HepG2 (cell line): ENCODE data around the gene GRK5. TPM values are rescaled to one million over a fixed set of nuclear protein-coding genes. Genes with fewer than 3 reads are reported as not detected.
A peak's percentile ranks its signal among the peaks of the same experiment; 100 is the strongest.

Source experiments
- BCL6 ChIP-seq: IDR thresholded peaks from 2 replicates; pipeline ENCODE4 v1.6.1; 2016; ENCODE audit warnings: missing genetic modification reagents, missing compliant biosample characterization
- CBX5 ChIP-seq: sonication (generic); formaldehyde crosslinking; IDR thresholded peaks from 2 replicates; pipeline ENCODE4 v1.4.0; 2020; ENCODE audit warnings: missing genetic modification reagents, borderline replicate concordance
- FOXA3 ChIP-seq: IDR thresholded peaks from 2 replicates; pipeline ENCODE4 v1.6.1; 2016; ENCODE audit warnings: missing genetic modification reagents, missing compliant biosample characterization
- HIVEP1 ChIP-seq: sonication (generic); formaldehyde crosslinking; IDR thresholded peaks from 2 replicates; pipeline ENCODE4 v1.4.0; 2020; ENCODE audit warnings: mild to moderate bottlenecking, missing genetic modification reagents
- HNRNPUL1 ChIP-seq: fragments of 200-400 bp; formaldehyde crosslinking; IDR thresholded peaks from 2 replicates; pipeline ENCODE4 v1.6.1; 2017; ENCODE audit warnings: low read depth, mild to moderate bottlenecking, low read length, moderate library complexity
- KDM1A ChIP-seq: IDR thresholded peaks from 2 replicates; pipeline ENCODE4 v1.6.1; 2016; ENCODE audit warnings: missing compliant biosample characterization
- KLF16 ChIP-seq, 2 experiments: sonication (generic) in 1 of 2; formaldehyde crosslinking in 1 of 2; IDR thresholded peaks; 2 replicates each; pipeline versions ENCODE4 v1.6.1 to v1.8.0; 2016 to 2023; ENCODE audit warnings: missing genetic modification reagents in 2 of 2, missing compliant biosample characterization in 1 of 2
- NR2F1 ChIP-seq, 2 experiments: fragments of 450-650 bp in 1 of 2; formaldehyde crosslinking in 1 of 2; IDR thresholded peaks; 2 replicates each; pipeline versions ENCODE4 v1.5.0 to v1.6.1; 2016 to 2020; ENCODE audit warnings: mild to moderate bottlenecking in 1 of 2, missing compliant biosample characterization in 1 of 2, missing genetic modification reagents in 1 of 2, moderate library complexity in 1 of 2
- RCOR2 ChIP-seq: IDR thresholded peaks from 2 replicates; pipeline ENCODE4 v1.6.1; 2016; ENCODE audit warnings: missing biosample characterization, missing genetic modification reagents
- SOX5 ChIP-seq: IDR thresholded peaks from 2 replicates; pipeline ENCODE4 v1.6.1; 2016; ENCODE audit warnings: borderline replicate concordance
- THRA ChIP-seq: sonication (generic); formaldehyde crosslinking; IDR thresholded peaks from 2 replicates; pipeline ENCODE4 v1.4.0; 2020; ENCODE audit warnings: missing genetic modification reagents, borderline replicate concordance
- ZBTB3 ChIP-seq: sonication (generic); formaldehyde crosslinking; IDR thresholded peaks from 2 replicates; pipeline ENCODE4 v1.4.0; 2020; ENCODE audit warnings: low read depth, mild to moderate bottlenecking, moderate library complexity, missing genetic modification reagents, borderline replicate concordance
- ZMYM4 ChIP-seq: sonication (generic); formaldehyde crosslinking; IDR thresholded peaks from 2 replicates; pipeline ENCODE4 v1.8.1; 2023; ENCODE audit warnings: mild to moderate bottlenecking, missing genetic modification reagents
- ZNF101 ChIP-seq: sonication (generic); formaldehyde crosslinking; IDR thresholded peaks from 2 replicates; pipeline ENCODE4 v1.4.0; 2020; ENCODE audit warnings: mild to moderate bottlenecking, low read depth, missing genetic modification reagents, borderline replicate concordance
- ZNF333 ChIP-seq: sonication (generic); formaldehyde crosslinking; IDR thresholded peaks from 2 replicates; pipeline ENCODE4 v1.4.0; 2020; ENCODE audit warnings: mild to moderate bottlenecking, missing genetic modification reagents, borderline replicate concordance
- ZNF431 ChIP-seq: sonication (generic); formaldehyde crosslinking; IDR thresholded peaks from 2 replicates; pipeline ENCODE4 v1.9.0; 2022; ENCODE audit warnings: missing genetic modification reagents, low read depth, mild to moderate bottlenecking, borderline replicate concordance
- ZNF510 ChIP-seq: sonication (generic); formaldehyde crosslinking; IDR thresholded peaks from 2 replicates; pipeline ENCODE4 v1.4.0; 2020; ENCODE audit warnings: low read depth, mild to moderate bottlenecking, missing genetic modification reagents
- ZNF670 ChIP-seq: sonication (generic); formaldehyde crosslinking; IDR thresholded peaks from 2 replicates; pipeline ENCODE4 v1.8.0; 2022; ENCODE audit warnings: mild to moderate bottlenecking, missing genetic modification reagents, borderline replicate concordance
- ZNF83 ChIP-seq: sonication (generic); formaldehyde crosslinking; IDR thresholded peaks from 2 replicates; pipeline ENCODE4 v1.4.0; 2020; ENCODE audit warnings: missing genetic modification reagents, mild to moderate bottlenecking, borderline replicate concordance
- ZSCAN31 ChIP-seq: sonication (generic); formaldehyde crosslinking; IDR thresholded peaks from 2 replicates; pipeline ENCODE4 v1.5.0; 2020; ENCODE audit warnings: low read depth, mild to moderate bottlenecking, missing genetic modification reagents
- polyA plus RNA-seq, 8 experiments: library from polyadenylated mRNA; depleted of rRNA in 3 of 8; stranded (reverse) in 7 of 8; unstranded in 1 of 8; fragments of >200 nt; fragmentation: Illumina TruSeq in 4 of 8; extraction: Trizol in 4 of 8; gene quantifications; 2 replicates each; pipeline versions ENCODE4 v1.2.1 to v1.2.3, GENCODE V29; 2011 to 2016; ENCODE audit warnings: low read depth in 4 of 8, missing spikeins in 1 of 8, mixed read lengths in 1 of 8; ENCODE audit not compliant: insufficient read depth in 1 of 8
- total RNA-seq, 5 experiments: library from RNA; depleted of rRNA; stranded (reverse); fragments of >200 nt; fragmentation: Illumina TruSeq; extraction: Trizol; gene quantifications; 2 replicates each; pipeline ENCODE4 v1.2.3, GENCODE V29; 2016; ENCODE audit warnings: low read depth in 1 of 5
- TF ChIP-seq, protein P1 (sequence below): sonication (generic); formaldehyde crosslinking; IDR thresholded peaks from 2 replicates; pipeline ENCODE4 v1.5.0; 2020; ENCODE audit warnings: missing genetic modification reagents
- TF ChIP-seq, protein P2 (sequence below): IDR thresholded peaks from 2 replicates; pipeline ENCODE4 v1.6.1; 2018; ENCODE audit warnings: missing genetic modification reagents, mild to moderate bottlenecking, missing compliant biosample characterization
- TF ChIP-seq, protein P3 (sequence below): sonication (generic); formaldehyde crosslinking; IDR thresholded peaks from 2 replicates; pipeline ENCODE4 v1.8.1; 2023; ENCODE audit warnings: mild to moderate bottlenecking, moderate library complexity, missing genetic modification reagents
- TF ChIP-seq, protein P4 (sequence below): sonication (generic); formaldehyde crosslinking; IDR thresholded peaks from 2 replicates; pipeline ENCODE4 v1.4.0; 2020; ENCODE audit warnings: missing genetic modification reagents

GRK5 gene
- total and polyA plus RNA-seq, 2 of the 13 experiments (the other 11 are each of a cell fraction or from before 2014, with no cell fraction given): 10.4 to 12.6 TPM

DNA sequence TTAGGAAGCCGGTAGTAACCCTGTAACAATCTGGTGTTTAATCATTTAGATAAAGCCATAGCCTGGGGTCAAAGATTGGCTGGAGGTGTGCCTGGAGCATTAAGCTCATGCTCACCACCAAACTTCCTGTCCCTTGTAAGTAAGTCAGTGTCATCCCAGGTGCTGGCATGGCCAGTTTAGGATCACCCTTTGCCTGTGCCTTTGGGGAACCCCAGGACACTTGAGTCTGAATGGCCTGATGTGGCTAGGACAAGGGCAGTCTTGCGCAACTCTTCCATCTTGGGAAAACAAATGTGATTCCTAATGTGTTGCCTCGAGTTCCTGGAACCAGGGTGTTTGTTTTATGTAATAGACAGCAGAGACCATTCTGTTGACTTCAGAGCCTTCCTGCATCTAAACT is 154.8 kb downstream of the GRK5 start (continued):
- TF ChIP-seq, protein P1, sequence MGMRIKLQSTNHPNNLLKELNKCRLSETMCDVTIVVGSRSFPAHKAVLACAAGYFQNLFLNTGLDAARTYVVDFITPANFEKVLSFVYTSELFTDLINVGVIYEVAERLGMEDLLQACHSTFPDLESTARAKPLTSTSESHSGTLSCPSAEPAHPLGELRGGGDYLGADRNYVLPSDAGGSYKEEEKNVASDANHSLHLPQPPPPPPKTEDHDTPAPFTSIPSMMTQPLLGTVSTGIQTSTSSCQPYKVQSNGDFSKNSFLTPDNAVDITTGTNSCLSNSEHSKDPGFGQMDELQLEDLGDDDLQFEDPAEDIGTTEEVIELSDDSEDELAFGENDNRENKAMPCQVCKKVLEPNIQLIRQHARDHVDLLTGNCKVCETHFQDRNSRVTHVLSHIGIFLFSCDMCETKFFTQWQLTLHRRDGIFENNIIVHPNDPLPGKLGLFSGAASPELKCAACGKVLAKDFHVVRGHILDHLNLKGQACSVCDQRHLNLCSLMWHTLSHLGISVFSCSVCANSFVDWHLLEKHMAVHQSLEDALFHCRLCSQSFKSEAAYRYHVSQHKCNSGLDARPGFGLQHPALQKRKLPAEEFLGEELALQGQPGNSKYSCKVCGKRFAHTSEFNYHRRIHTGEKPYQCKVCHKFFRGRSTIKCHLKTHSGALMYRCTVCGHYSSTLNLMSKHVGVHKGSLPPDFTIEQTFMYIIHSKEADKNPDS (CRISPR knock-in tag): no peak
- TF ChIP-seq ZNF101 (CRISPR knock-in tag) (no peak), HNRNPUL1 (no peak), KLF16 (CRISPR knock-in tag; IDR thresholded peaks at IDR 0.05) (peak in 1 of 2 experiments; percentile 67; a peak in 1 of 4 replicates), ZSCAN31 (no peak), CBX5 (CRISPR knock-in tag) (peak; percentile 76; the same call in 1 of the 2 replicates), ZNF333 (no peak), KDM1A (CRISPR knock-in tag) (0 out of 2 replicates have a peak, but pooled peaks have one; percentile 44), FOXA3 (CRISPR knock-in tag) (peak; percentile 66), ZNF670 (no peak), HIVEP1 (CRISPR knock-in tag) (no peak), ZNF83 (CRISPR knock-in tag) (no peak), BCL6 (CRISPR knock-in tag) (peak; percentile 79), THRA (peak; percentile 76; the same call in 1 of the 2 replicates), ZBTB3 (CRISPR knock-in tag) (no peak), ZMYM4 (CRISPR knock-in tag) (0 out of 2 replicates have a peak, but pooled peaks have one; percentile 40), RCOR2 (CRISPR knock-in tag) (peak; percentile 28; the same call in 1 of the 2 replicates), ZNF510 (no peak), ZNF431 (no peak), SOX5 (peak; percentile 62; the same call in 1 of the 2 replicates), NR2F1 (CRISPR knock-in tag; IDR thresholded peaks at IDR 0.05) (no peak)
- TF ChIP-seq, protein P2, sequence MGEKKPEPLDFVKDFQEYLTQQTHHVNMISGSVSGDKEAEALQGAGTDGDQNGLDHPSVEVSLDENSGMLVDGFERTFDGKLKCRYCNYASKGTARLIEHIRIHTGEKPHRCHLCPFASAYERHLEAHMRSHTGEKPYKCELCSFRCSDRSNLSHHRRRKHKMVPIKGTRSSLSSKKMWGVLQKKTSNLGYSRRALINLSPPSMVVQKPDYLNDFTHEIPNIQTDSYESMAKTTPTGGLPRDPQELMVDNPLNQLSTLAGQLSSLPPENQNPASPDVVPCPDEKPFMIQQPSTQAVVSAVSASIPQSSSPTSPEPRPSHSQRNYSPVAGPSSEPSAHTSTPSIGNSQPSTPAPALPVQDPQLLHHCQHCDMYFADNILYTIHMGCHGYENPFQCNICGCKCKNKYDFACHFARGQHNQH (CRISPR knock-in tag): peak; percentile 52; the same call in 1 of the 2 replicates
- TF ChIP-seq, protein P3, sequence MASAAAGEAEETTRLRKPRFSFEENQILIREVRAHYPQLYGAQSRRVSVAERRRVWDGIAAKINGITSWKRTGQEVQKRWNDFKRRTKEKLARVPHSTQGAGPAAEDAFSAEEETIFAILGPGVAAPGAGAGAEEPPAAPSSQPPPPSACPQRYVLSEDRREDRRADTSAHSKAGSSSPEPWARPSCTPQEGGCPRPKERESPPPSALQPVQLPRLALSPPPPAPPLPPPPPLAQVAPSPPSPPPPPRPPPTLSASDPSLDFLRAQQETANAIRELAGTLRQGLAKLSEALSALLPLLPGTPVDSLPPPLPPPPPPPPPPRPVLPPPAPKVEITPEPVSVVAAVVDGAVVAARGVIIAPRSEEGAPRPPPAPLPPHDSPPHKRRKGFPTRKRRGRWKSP (CRISPR knock-in tag): no peak
- TF ChIP-seq, protein P4, sequence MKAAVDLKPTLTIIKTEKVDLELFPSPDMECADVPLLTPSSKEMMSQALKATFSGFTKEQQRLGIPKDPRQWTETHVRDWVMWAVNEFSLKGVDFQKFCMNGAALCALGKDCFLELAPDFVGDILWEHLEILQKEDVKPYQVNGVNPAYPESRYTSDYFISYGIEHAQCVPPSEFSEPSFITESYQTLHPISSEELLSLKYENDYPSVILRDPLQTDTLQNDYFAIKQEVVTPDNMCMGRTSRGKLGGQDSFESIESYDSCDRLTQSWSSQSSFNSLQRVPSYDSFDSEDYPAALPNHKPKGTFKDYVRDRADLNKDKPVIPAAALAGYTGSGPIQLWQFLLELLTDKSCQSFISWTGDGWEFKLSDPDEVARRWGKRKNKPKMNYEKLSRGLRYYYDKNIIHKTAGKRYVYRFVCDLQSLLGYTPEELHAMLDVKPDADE (CRISPR knock-in tag): no peak
